ENCODE measurements around the gene C1orf210. TPM values are rescaled to one million over a fixed set of nuclear protein-coding genes. Genes with fewer than 3 reads are reported as not detected.

Gene C1orf210
- total RNA-seq, 1 donor from 2014 or later: not detected

DNA sequence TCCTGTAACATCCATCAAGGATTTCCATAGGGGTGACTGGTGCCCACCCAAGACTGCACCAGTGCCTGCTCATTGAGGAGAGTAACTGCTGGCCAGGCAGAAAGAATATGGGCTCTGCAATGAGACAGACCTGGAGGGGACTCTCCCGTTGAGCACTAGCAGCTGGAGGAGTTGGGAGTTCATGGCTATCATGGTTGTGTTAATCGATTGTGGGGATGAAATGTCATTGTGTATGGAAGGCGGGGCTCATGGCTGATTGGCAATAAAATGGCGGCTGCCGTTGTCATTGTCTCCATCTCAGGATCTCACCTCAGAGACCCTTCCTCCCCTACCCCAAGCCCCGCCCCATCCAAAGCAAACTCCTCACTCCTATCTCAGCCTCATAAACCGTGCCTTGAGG lies 11.7 kb downstream of the C1orf210 start:
- DNase-seq: no peak

DNA sequence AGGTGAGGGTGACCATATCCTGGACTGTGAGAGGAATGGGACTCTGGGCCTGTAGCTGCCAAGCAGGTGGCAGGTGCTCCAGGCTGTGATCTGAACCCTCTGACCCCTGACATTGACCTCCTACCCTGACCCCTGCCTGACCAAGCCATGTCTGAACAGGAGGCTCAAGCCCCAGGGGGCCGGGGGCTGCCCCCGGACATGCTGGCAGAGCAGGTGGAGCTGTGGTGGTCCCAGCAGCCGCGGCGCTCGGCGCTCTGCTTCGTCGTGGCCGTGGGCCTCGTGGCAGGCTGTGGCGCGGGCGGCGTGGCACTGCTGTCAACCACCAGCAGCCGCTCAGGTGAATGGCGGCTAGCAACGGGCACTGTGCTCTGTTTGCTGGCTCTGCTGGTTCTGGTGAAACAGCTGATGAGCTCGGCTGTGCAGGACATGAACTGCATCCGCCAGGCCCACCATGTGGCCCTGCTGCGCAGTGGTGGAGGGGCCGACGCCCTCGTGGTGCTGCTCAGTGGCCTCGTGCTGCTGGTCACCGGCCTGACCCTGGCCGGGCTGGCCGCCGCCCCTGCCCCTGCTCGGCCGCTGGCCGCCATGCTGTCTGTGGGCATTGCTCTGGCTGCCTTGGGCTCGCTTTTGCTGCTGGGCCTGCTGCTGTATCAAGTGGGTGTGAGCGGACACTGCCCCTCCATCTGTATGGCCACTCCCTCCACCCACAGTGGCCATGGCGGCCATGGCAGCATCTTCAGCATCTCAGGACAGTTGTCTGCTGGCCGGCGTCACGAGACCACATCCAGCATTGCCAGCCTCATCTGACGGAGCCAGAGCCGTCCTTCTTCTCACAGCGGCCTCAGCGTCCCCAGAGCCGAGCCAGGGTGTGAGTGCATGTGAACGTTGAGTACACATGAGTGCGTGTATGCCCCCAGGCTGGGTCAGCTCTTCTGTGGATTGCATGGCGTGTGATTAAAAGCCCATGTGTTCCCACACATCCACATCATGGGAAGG lies 12.5 kb downstream of the C1orf210 start:
- DNase-seq: no peak

DNA sequence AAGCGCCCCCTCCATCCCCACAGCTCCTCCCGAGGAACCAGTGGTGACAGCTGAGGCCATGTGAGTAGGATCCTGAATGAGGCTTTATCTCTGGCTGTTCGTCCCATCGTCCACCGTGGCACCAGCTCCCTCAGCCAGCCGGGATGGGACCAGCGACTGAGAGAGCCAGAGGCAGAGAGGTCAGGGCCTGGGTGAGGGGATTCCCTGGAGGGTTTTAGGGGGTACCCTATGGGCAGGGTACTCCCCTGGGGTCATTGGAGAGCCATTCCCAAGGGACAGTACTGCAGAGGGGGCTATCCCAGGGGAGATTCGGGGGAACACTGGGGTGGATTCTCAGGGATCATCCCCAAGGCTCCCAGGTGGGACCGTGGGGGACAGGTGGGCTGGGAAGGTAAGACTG lies 13.2 kb downstream of the C1orf210 start:
- no peak for DNase-seq

DNA sequence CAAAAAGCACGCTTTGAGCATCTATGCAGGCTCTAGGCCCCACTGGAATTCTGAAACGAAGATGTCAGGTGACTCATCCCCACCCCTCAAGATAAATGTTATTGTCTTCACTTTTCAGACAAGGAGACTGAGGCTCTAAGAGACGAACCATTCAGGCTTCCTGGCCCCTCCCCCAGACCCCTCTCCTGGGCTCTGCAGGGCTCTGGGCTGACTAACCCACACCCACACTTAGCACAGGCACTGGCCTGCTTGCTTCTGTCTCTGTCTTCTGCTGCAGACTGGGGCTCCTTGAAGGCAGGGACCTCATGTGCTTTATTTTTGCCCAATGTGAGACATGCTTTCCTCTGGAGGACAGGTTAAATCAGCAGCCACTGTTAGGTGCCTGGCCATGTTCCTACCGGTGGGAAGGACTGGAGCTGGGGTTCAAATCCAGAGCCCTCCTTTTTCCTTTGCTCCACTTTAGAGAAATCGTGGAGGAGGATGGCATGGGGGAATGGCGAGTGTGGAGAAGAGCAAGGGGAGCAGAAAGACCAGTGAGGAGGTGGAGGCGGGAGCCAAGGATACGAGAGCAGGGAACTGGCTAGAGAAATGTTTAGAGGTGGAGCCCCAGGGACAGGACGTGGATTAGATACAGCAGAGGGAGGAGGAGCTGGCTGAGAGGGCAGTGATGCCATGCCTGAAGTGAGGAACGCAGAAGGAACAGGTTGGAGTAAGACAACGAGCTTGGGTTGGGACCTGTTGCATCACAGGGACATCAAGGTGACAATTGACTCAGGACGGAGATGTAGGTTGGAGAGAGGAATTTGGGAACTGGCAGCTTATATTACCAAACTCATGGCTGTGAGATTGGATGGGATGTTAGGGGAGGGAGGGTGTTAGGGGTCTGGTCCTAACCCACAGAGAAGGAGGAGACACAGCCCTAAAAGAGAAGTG lies 13.9 kb downstream of the C1orf210 start:
- no peak for DNase-seq

DNA sequence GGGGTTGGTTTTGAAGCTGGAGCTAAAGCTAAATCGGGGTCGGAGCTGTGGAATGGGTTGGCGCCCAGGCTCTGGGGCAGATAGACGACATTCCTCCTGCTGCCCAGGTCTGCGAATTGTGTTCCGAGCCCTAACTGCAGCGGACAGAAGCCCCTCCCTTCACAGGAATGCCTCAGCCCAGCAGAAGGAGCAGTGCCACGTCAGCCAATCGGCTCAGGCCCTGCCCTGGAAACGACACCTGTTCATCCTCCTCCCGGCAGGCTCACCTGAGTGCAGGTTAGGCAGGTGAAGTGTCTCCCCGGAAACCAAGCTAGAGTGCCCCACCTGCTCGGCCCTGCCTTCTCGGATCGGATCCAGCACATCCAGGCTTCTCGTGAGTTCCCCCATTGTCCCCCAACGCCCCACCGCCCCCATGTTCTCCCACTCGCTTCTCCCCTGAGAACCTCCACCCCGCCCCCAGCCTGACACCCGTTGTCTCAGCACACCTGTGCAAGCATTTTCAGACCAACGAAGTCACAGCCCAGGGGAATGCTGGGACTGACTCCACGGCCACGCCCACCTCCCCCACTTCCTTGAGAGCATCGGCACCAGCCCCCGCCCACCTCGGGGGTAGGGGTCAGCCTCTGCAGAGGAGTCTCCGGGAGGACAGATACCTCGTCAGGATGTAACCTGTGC lies 14.8 kb downstream of the C1orf210 start:
- DNase-seq: no peak

DNA sequence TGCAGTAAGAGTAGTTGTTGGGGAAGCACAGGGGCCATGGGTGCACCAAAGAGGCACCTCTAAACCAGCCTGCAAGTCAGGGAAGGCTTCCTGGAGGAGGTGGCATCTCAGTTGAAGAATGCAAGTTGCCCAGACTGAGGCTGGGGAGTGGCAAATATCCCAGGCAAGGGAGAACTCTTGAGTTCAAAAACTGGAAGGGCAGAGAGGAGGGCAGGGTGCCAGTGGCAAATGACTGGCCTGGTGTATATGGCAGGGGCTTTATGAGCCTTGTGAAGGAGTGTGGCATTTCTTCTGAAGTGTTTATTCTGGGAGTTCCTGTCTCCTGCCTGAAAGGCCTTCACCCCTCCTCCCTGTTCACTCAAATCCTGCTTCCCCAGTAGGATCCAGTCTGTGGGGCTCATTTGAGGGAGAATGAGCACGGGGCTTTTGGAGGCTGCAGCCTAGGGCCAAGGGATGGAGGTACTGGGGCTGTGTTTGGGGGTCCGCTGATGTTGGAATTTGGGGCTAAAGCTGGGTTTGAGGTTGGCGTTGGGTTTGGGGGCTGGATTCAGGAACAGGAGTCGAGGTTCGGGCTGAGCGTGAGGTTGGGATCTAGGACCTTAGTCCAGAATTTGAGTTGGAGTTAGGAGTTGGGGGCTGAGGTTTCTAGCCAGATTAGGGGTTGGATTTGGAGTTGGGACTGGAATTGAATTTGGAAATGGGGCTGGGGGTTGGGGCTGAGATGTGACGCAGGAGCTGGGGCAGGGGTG lies 15.6 kb downstream of the C1orf210 start, which contains the start of gene TMEM125:
Gene TMEM125, plus strand, starts transcription at position 357 of the 749 bp plus-strand sequence. CDS start 2,740 bp downstream, outside the sequence.
- DNase-seq: no peak

DNA sequence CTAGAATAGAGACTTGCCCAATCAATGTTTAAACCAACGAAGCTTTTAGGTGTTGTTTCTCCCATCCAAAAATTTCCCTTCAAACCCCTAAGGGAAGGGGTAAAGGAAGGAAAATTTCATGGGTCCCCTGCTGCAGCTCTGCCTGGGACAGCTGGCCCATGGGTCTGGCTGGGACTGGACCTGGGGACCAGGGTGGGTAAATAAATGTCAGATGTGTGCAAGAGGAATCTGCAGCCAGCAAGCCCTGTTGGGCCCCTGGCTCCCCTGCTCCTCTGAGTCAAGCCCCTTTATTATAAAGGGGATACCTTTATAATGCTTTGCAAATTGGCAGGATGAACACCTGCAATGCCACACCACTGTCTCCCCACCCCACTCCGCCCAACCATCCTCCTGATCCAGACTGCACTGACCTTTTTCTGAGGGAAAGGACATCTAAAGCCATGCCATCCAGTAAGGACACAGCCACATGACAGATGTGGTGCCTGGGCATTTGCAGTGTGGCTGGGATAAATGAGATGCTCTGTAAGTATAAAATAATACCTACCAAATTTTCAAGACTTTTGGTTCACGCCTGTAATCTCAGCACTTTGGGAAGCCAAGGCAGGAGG lies 17.5 kb downstream of the C1orf210 start:
- DNase-seq: no peak

DNA sequence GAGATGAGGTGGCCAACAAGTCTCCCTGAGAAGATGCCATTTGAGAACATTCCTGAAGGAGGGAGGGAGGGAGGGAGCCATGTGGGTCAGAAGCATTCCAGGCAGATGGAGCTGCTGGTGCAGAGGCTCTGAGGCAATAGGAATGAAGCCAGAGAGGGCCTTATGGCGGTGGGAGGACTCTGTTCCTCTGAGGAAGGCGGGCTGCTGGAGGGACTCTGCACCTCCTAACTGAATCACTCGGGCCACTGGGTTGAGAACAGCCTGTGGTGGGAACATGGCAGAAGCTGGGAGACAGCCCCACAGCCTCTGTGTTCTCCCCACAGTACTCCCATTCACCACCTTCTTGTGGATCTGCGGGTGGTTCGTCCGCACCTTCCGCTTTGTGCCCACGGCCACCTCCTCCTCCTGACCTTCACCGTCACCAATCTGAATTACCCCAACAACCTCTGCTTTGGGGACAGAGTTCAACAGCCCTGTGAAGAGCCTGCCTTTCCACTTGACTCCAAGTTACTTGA lies 18.0 kb downstream of the C1orf210 start:
- no peak for DNase-seq

DNA sequence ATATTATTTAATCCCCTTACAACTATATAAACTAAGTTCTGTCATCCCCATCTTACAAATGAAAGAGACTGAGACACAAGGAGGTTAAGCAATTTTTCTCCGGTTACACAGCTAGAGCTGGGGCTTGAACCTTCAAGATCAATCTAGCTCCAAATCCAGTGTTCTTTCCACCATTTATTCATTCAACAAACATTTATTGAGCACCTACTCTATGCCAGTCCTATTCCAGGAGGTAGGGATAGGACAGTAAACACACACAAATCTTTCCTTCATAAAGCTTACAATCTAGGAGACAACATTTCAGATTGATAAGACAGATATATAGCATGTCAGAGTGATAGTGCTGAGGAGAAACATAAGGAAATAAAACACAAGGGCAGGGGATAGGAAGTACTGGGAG lies 18.5 kb downstream of the C1orf210 start:
- no peak for DNase-seq

DNA sequence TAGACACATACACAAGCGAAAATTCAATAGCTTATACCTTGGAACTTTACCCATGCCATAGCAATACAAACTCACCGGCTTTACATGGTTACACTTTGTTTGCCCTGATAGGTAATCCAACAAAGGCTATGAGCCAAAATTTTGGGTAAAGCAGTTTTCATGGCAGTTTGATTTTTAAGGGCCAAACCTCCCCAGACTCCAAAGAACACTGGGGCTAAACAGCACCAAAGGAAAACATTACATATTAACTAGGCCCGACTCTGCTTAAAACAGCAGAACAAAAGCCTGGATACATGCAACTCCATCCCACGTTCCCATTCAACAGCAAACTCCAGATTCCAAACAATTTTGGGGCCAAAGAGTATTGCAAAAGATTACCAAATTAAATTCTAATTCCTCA lies 19.9 kb downstream of the C1orf210 start:
- DNase-seq: no peak

DNA sequence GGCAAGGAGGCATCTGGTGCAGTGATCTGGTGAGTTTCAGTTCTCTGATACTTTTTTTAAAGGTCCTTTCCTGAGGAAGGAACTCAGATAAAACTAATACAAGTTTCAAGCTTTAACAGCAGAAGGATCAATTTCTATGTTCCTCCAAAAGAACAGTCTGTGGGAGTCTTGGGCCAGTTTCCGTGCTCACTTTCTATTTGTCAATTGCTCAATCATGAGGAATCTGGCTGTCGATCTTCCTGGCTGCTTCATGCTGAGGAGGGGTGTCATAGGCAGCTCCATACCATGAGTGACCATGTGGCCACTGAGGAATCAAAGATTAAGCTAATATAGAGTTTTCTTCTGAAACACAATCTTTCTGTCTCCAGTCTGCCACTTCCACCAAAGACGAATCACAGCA lies 27.0 kb downstream of the C1orf210 start:
- no peak for DNase-seq

DNA sequence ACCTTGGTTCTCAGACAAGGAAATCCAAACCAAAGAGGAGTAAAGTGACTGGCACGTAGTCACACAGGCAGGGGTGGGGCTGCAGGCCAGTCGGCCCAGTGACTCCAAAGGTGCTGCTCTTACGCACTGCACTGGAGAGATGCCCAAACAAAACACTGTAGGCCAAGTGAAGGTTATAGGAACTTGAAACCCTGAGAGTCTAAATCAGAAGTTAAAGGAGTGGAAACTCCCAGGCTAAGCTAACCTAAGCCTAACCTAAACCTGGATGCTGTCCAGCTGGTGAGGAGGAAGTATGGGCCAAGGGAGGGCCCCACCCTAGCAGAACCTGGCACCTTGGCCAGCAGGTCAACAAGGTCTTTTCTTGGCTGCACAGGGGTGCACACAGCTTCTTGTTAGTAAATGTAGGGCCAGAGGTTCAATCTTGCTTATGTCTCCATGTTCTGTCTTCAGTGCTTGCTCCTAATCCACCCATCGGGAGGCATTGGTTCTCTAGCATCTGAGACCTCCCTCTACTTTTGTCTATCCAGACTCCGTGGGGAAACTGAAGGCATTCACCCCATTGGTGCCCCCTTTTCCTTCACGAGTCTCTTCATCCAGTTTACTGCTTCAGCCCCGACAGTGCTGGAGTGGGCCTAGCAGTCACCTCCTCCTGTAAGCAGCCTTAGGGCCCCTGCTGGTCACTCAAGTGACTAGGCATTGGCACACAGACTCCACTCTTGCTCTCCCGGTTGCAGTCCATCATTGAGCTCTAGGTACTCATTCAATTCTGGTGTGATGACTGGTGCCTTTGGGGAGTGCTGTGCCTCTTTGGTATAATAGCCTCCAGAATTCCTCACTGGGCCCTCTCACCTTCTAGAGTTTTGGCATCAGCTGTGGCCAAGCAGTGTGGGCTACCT lies 28.5 kb downstream of the C1orf210 start:
- no peak for DNase-seq

DNA sequence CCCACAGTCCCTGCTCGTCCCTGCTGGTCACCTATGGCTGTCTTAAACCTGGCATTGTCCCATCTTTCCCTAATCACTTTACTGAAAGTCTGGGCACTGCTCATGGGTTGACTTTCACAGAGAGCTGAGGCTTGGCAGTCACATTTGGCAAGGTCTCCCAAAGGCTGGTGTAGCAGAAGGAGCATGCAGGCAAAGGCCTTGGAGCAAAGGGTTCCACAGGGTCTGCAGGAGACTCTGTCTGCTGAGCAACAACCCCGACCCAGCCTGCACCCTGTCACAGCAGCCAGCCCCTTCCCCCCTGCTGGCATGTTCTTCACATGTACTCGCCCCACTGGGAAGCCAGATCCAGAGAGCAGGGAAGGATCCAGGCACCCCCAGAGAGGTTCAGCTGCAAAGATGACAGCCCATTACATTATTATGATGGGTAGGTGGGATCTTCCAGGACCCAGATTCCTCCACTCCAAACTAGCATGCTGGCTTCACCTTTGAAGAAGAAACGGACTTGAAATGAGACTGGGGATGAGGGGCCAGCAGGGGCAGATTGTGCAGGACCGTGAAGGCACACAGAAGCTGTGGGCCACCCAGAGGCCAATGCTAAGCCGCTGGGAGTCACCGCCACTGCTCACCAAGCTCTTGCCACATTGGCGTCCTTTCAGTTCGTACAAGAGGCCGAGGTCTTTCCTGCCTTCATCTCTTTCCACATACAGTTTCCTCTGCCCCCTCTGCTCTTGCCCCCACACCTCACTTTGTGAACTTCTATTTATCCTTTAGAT lies 29.8 kb downstream of the C1orf210 start:
- DNase-seq: no peak

DNA sequence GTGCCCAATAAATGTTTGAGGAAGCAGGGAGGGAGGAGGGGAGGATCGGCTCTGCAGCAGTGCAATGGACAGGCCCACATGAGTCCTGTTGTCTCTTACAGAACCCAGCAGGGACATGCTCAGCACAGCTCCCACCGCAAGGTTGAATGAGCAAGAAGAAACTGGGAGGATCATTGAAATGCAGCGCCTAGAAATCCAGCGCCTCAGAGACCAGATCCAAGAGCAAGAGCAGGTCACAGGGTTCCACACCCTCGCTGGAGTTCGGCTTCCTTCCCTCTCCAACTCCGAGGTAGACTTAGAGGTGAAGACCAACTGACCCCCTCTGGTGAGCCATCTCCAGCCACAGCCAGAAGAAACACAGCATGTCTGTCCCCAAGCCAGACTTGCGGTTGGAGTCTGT lies 31.5 kb downstream of the C1orf210 start:
- DNase-seq: no peak

DNA sequence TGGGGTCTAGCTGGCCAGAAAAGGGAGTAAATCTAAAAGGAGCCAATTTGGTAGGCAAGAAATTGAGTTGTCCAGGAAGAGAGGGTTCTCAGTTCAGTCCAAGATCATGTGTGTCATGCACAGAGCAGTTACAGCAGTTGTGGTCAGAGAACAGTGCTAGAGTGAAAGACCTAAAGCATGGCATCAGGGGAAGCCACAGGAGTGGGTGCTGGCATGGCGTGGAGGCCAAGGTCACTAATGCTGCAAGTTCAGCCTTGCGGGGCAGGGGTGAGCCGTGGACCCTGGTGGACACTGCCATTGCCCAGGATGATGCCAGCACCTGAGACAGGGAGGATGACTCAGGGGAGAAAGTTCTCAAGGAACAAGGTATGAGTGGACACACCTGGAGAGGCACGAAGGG lies 32.2 kb downstream of the C1orf210 start:
- no peak for DNase-seq

DNA sequence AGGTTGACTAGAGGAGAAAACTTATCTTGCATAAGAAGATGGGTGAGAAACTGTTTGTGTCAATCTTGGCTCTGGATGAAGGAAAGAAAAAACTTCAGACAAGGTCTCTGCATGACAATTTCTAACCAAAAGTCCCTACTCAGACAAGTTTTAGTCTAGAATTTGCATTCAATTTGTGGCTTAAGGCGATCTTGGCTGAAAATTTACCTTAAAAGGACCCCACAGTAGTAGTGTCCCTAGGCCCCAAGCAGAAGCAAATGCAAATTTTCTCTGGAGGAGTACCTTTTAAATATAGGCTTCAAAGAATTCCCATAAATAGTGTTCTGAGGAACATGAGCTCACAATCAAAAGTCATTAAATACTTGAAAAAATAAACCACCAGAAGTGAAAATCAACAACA lies 33.2 kb downstream of the C1orf210 start:
- no peak for DNase-seq

DNA sequence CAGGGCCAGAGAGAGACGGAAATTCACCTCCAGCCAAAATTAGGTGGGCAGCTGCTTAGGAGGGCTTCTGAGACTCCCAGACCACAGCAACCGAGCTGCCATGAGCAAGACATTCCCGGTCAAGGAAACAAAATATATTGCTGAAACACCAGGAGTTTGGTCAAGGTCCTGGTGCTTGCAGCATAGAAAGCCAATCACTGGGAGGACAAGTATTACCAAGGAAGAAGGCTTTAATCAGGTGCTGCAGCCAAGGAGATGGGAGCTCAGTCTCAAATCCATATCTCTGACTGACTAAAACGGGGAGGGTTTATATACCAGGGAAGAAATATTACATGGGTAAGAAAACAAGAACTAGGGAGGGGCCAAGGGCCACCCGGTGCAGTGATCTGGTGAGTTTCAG lies 34.4 kb downstream of the C1orf210 start:
- DNase-seq: no peak

DNA sequence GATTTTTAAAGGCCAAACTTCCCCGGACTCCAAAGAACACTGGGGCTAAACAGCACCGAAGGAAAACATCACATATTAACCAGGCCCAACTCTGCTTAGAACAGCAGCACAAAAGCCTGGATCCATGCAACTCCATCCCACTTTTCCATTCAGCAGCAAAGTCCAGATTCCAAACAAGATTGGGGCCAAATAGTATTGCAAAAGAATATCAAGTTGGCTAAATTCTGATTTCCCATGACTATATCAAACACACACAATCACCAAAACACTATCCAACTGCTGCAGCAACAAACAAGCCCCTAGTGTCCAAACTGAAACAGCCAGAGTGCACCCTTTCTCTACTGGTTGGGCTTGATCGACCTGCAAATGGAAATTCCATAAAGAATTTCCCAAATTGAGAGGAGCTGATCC lies 35.0 kb downstream of the C1orf210 start:
- DNase-seq: no peak

DNA sequence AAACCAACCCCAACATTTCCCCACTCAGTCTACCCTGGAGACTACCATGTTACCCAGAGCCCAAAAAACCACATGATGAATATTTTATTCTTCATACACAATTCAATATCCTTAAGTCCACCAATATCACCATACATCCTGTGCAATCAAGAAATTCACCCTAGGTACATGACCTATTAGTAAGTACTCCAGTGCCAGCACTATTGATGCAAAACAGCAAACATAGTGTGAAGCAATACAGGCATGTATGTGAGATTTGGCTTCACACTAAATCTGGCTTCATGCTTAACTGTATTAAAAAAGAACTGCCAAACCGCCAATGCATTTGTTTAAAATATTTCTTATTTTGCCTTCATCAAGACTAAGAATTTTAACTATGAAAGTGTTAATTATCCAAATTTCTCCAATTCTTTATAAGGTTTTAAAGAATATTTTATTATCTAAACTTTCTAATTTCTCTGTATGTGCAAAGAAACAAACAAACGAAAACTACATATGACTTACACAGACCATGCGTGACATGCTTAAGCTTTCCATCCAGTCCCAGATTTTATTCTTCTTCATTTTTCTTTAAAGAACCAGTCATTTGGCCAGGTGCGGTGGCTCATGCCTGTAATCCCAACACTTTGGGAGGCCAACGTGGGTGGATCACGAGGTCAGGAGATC lies 38.0 kb downstream of the C1orf210 start:
- no peak for DNase-seq
